Neural cell (in vitro differentiated cells): ENCODE data around the gene FARP1. TPM values are rescaled to one million over a fixed set of nuclear protein-coding genes. Genes with fewer than 3 reads are reported as not detected.

Experiments
- H2AFZ ChIP-seq: fragments of 200-600, 300-800 bp; sonication (generic), shearing (Covaris generic); 2 replicates; pipeline ENCODE4 v1.6.0; 2014; ENCODE audit warnings: low read depth, mild to moderate bottlenecking, antibody characterized with exemption, low read length, moderate library complexity
- H3F3A ChIP-seq: fragments of 200-600 bp; shearing (Covaris generic); 2 replicates; pipeline ENCODE4 v1.6.1; 2016; ENCODE audit warnings: mild to moderate bottlenecking, moderate library complexity, mixed read lengths, antibody characterized with exemption, low read length; ENCODE audit not compliant: insufficient read depth, poor library complexity, severe bottlenecking
- H3K27ac ChIP-seq: fragments of 200-600, 300-800 bp; sonication (generic), shearing (Covaris generic); 2 replicates; pipeline ENCODE4 v1.5.1; 2014; ENCODE audit warnings: mild to moderate bottlenecking, low read length, moderate library complexity
- H3K27me3 ChIP-seq: fragments of 300-800, 200-600 bp; sonication (generic), shearing (Covaris generic); 2 replicates; pipeline ENCODE4 v1.6.0; 2014; ENCODE audit warnings: mild to moderate bottlenecking, low read depth, low read length, moderate library complexity; ENCODE audit not compliant: insufficient read depth
- H3K36me3 ChIP-seq: fragments of 300-800, 200-600 bp; sonication (generic), shearing (Covaris generic); 2 replicates; pipeline ENCODE4 v1.5.1; 2014; ENCODE audit warnings: mild to moderate bottlenecking, antibody characterized with exemption, low read length, moderate library complexity; ENCODE audit not compliant: insufficient read depth
- H3K4me2 ChIP-seq: fragments of 300-800, 200-600 bp; sonication (generic), shearing (Covaris generic); 2 replicates; pipeline ENCODE4 v1.6.0; 2014; ENCODE audit warnings: mild to moderate bottlenecking, low read length
- H3K4me3 ChIP-seq: fragments of 300-800, 200-600 bp; sonication (generic), shearing (Covaris generic); 2 replicates; pipeline ENCODE4 v1.5.1; 2014; ENCODE audit warnings: mild to moderate bottlenecking, low read length, moderate library complexity
- H3K79me2 ChIP-seq: fragments of 200-600 bp; shearing (Covaris generic); replicated peaks from 2 replicates; pipeline ENCODE4 v1.6.0; 2014; ENCODE audit warnings: mild to moderate bottlenecking, low read length, moderate library complexity; ENCODE audit not compliant: insufficient read depth
- H3K9ac ChIP-seq: fragments of 300-800, 200-600 bp; sonication (generic), shearing (Covaris generic); 2 replicates; pipeline ENCODE4 v1.6.1; 2016; ENCODE audit warnings: mild to moderate bottlenecking, low read length, mixed read lengths
- H3K9me2 ChIP-seq: fragments of 200-600 bp; shearing (Covaris generic); 2 replicates; pipeline ENCODE4 v1.6.1; 2016; ENCODE audit warnings: mild to moderate bottlenecking, low read length, mixed read lengths; ENCODE audit not compliant: insufficient read depth
- H3K9me3 ChIP-seq: fragments of 200-600, 300-800 bp; sonication (generic), shearing (Covaris generic); 2 replicates; pipeline ENCODE4 v1.6.1; 2016; ENCODE audit warnings: mild to moderate bottlenecking, mixed run types, low read length, moderate library complexity, mixed read lengths
- H4K20me1 ChIP-seq: fragments of 200-600 bp; shearing (Covaris generic); 2 replicates; pipeline ENCODE4 v1.6.1; 2016; ENCODE audit warnings: mild to moderate bottlenecking, mixed run types; ENCODE audit not compliant: insufficient read depth
- EP300 ChIP-seq: fragments of 450-650 bp; conservative IDR thresholded peaks from 2 replicates; pipeline ENCODE4 v1.6.1; 2014; ENCODE audit warnings: antibody characterized with exemption, mild to moderate bottlenecking, moderate library complexity; ENCODE audit not compliant: poor library complexity, severe bottlenecking
- EZH2 ChIP-seq: fragments of 200-600, 300-800 bp; shearing (Covaris generic), sonication (generic); IDR thresholded peaks from 2 replicates; pipeline ENCODE4 v1.6.1; 2014; ENCODE audit warnings: antibody characterized with exemption, low read length, borderline replicate concordance, mild to moderate bottlenecking; ENCODE audit not compliant: insufficient read depth, poor library complexity, severe bottlenecking
- MXI1 ChIP-seq: fragments of 450-650 bp; conservative IDR thresholded peaks from 2 replicates; pipeline ENCODE4 v1.6.1; 2014; ENCODE audit warnings: antibody characterized with exemption, mild to moderate bottlenecking; ENCODE audit not compliant: poor library complexity, severe bottlenecking
- POLR2AphosphoS5 ChIP-seq: IDR thresholded peaks from 2 replicates; pipeline ENCODE4 v1.6.1; 2012
- RAD21 ChIP-seq: fragments of 450-650 bp; conservative IDR thresholded peaks from 2 replicates; pipeline ENCODE4 v1.6.1; 2014; ENCODE audit warnings: antibody characterized with exemption, mild to moderate bottlenecking, moderate library complexity
- SMC3 ChIP-seq: fragments of 450-650 bp; conservative IDR thresholded peaks from 2 replicates; pipeline ENCODE4 v1.6.1; 2014; ENCODE audit warnings: antibody characterized with exemption, mild to moderate bottlenecking, moderate library complexity; ENCODE audit not compliant: poor library complexity
- TAF1 ChIP-seq: IDR thresholded peaks from 2 replicates; pipeline ENCODE4 v1.6.1; 2012; ENCODE audit warnings: low read depth
- polyA plus RNA-seq: library from polyadenylated mRNA; depleted of rRNA; stranded (reverse); fragments of >200 nt; gene quantifications from 2 replicates; pipeline ENCODE4 v1.2.3, GENCODE V29; 2014
- TF ChIP-seq, protein P1 (sequence below): fragments of 450-650 bp; IDR thresholded peaks from 2 replicates; pipeline ENCODE4 v1.5.1; 2014; ENCODE audit warnings: antibody characterized with exemption, mild to moderate bottlenecking, moderate library complexity; ENCODE audit not compliant: poor library complexity, severe bottlenecking
- TF ChIP-seq, protein P2 (sequence below): IDR thresholded peaks from 2 replicates; pipeline ENCODE4 v1.6.1; 2012; ENCODE audit warnings: borderline replicate concordance

Gene FARP1
- polyA plus RNA-seq, 1 donor from 2014 or later: 19.7 TPM

DNA sequence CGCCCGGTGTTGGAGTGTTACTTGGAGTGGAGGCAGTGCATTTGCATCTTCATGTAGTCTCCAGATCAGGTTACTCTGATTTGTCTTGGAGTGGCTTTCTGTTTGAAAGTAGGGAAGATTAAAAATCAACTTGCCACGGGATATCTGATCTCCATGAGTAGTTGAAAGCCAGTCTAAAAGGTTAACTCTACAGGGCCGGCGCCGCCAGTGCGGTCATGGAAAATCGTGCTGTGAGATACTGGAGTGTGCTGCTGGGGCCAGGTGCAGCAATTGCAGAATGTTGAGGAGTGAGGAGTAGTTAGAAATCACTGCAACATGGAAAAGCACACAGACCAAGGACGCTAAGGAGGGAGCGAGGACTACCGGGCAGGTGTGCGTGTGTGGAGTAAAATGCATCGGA, 259.0 kb downstream of the FARP1 start:
- Histone ChIP-seq H3K27ac (no peak overlapping the region), H3F3A (peaks cover 4% of the 10 kb centered on the region), H3K4me2 (no peak overlapping the region), H2AFZ (no peak overlapping the region), H3K36me3 (no peaks in the 10 kb centered on the region), H3K9ac (no peak overlapping the region), H3K27me3 (no peaks in the 10 kb centered on the region), H3K9me3 (no peaks in the 10 kb centered on the region), H3K4me3 (no peak overlapping the region), H4K20me1 (no peaks in the 10 kb centered on the region), H3K79me2 (no peaks in the 10 kb centered on the region), H3K9me2 (no peaks in the 10 kb centered on the region)
- TF ChIP-seq, protein P1, sequence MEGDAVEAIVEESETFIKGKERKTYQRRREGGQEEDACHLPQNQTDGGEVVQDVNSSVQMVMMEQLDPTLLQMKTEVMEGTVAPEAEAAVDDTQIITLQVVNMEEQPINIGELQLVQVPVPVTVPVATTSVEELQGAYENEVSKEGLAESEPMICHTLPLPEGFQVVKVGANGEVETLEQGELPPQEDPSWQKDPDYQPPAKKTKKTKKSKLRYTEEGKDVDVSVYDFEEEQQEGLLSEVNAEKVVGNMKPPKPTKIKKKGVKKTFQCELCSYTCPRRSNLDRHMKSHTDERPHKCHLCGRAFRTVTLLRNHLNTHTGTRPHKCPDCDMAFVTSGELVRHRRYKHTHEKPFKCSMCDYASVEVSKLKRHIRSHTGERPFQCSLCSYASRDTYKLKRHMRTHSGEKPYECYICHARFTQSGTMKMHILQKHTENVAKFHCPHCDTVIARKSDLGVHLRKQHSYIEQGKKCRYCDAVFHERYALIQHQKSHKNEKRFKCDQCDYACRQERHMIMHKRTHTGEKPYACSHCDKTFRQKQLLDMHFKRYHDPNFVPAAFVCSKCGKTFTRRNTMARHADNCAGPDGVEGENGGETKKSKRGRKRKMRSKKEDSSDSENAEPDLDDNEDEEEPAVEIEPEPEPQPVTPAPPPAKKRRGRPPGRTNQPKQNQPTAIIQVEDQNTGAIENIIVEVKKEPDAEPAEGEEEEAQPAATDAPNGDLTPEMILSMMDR: no peak
- TF ChIP-seq, protein P2, sequence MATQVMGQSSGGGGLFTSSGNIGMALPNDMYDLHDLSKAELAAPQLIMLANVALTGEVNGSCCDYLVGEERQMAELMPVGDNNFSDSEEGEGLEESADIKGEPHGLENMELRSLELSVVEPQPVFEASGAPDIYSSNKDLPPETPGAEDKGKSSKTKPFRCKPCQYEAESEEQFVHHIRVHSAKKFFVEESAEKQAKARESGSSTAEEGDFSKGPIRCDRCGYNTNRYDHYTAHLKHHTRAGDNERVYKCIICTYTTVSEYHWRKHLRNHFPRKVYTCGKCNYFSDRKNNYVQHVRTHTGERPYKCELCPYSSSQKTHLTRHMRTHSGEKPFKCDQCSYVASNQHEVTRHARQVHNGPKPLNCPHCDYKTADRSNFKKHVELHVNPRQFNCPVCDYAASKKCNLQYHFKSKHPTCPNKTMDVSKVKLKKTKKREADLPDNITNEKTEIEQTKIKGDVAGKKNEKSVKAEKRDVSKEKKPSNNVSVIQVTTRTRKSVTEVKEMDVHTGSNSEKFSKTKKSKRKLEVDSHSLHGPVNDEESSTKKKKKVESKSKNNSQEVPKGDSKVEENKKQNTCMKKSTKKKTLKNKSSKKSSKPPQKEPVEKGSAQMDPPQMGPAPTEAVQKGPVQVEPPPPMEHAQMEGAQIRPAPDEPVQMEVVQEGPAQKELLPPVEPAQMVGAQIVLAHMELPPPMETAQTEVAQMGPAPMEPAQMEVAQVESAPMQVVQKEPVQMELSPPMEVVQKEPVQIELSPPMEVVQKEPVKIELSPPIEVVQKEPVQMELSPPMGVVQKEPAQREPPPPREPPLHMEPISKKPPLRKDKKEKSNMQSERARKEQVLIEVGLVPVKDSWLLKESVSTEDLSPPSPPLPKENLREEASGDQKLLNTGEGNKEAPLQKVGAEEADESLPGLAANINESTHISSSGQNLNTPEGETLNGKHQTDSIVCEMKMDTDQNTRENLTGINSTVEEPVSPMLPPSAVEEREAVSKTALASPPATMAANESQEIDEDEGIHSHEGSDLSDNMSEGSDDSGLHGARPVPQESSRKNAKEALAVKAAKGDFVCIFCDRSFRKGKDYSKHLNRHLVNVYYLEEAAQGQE: no peak
- no peak for TF ChIP-seq TAF1
- TF ChIP-seq SMC3: no peak
- no peak for TF ChIP-seq EZH2
- TF ChIP-seq RAD21: no peak
- no peak for TF ChIP-seq EP300
- no peak for TF ChIP-seq MXI1
- no peak for TF ChIP-seq POLR2AphosphoS5

DNA sequence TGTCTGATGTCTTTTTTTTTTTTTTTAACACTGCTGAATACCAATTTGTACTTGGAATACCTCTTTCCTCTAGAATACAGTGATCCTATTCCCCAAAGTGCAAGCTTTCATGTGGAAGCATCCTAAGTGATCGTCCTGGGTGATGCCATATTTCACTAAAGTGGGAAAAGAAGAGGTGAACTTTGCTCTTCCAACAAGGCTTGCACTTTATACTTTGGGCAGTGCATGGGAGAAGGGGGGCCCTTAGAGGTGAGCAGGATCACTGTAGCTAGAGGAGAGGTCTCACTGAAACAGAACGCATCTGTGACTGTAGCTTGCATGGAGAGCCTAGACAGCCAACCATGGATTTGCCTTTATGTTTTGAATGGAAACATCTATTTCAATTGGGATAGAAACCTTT, 260.2 kb downstream of the FARP1 start:
- Histone ChIP-seq H2AFZ (no peak overlapping the region), H3K9me2 (no peaks in the 10 kb centered on the region), H3K4me2 (no peak overlapping the region), H3F3A (peaks cover 4% of the 10 kb centered on the region), H3K36me3 (no peaks in the 10 kb centered on the region), H3K27ac (no peak overlapping the region), H3K4me3 (no peak overlapping the region), H3K79me2 (no peaks in the 10 kb centered on the region), H3K9me3 (no peaks in the 10 kb centered on the region), H3K27me3 (no peaks in the 10 kb centered on the region), H4K20me1 (no peaks in the 10 kb centered on the region), H3K9ac (no peak overlapping the region)
- TF ChIP-seq EP300 (no peak), EZH2 (no peak), RAD21 (no peak), SMC3 (no peak), MXI1 (no peak), POLR2AphosphoS5 (no peak)
- TF ChIP-seq, protein P2: no peak
- TF ChIP-seq, protein P1: no peak
